Stimulated activated effector memory CD8-positive, alpha-beta T cell treated with anti-CD3 and anti-CD28 coated beads, Interleukin-12 subunit alpha, Interleukin-12 subunit beta, amount 100 ng/mL, for 72 hours (primary cell): ENCODE results near the gene HTR1E.
"Not testable (repeated sequence)": the region's sequence is repeated elsewhere in the genome, so short reads cannot be mapped to it uniquely, and the experiment has no call there.

Experiments
- ATAC-seq: fragments of 150-1000 bp; cut with Tn5 transposase; 2 replicates; pipeline ENCODE4 v1.10.0; 2021
- DNase-seq, 2 donors: peaks; one replicate each; pipeline ENCODE4 v3.0.0; 2021 to 2022; ENCODE audit warnings: low spot score in 2 of 2
- H3K27ac Mint-ChIP-seq: one replicate; pipeline ENCODE4 v1.8.0; 2022; ENCODE audit warnings: mild to moderate bottlenecking, mixed read lengths
- H3K36me3 Mint-ChIP-seq: one replicate; pipeline ENCODE4 v1.8.0; 2022; ENCODE audit warnings: mild to moderate bottlenecking, mixed read lengths
- H3K4me1 Mint-ChIP-seq: one replicate; pipeline ENCODE4 v1.8.0; 2022; ENCODE audit warnings: mixed read lengths
- H3K4me3 Mint-ChIP-seq: one replicate; pipeline ENCODE4 v1.8.0; 2022; ENCODE audit warnings: mild to moderate bottlenecking, mixed read lengths
- H3K9me3 Mint-ChIP-seq: one replicate; pipeline ENCODE4 v1.8.0; 2022; ENCODE audit warnings: mixed read lengths

Gene HTR1E

GRCh38 chr6:86959656-86960055, 22.3 kb downstream of the HTR1E start:
- Mint-ChIP-seq H3K36me3 (no peaks in the 10 kb centered on the region), H3K4me1 (no peaks in the 10 kb centered on the region), H3K27ac (no peak overlapping the region), H3K9me3 (peaks cover 3% of the 10 kb centered on the region), H3K4me3 (no peak overlapping the region)
- DNase-seq (no peak), ATAC-seq (no peak)

DNA sequence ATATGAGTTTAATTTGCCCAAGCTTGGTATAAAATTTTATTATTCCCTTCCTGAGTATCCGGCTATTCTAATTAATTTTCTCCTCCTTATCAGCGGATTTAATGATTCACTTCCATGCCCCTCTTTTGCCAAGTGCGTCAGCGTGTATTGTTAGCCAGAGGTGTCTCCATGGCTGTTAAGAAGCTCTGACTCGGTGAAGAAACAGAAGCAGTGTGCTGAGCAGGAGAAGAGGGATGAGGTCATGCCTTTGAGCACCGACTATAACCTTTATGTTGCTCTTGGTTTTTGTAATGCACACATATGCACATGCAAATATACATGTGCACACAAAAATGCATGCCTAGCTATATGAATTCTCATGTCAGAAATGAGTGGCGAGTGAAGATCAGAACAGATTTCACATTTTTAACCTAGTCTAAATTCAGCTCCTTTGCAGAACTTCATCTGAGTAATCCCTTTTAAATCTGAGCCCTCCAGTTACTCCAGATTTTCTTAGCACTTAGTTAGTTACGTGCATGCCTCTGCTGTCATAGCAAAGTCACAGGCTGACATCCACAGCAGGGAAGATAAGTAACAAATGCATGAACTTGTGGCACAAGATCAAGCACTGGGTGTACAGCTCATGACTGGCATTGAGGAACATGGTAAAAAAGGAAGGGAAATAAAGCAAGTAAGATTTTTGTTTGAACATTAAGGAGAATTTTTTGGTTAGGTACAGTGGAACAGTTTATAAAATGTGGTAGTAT, 24.3 kb downstream of the HTR1E start:
- H3K36me3 Mint-ChIP-seq = no peaks in the 10 kb centered on the region
- no peak overlapping the region for H3K4me3 Mint-ChIP-seq
- peaks cover 3% of the 10 kb centered on the region for H3K9me3 Mint-ChIP-seq
- DNase-seq (no peak), ATAC-seq (no peak)
- no peaks in the 10 kb centered on the region for H3K4me1 Mint-ChIP-seq
- H3K27ac Mint-ChIP-seq = no peak overlapping the region

GRCh38 chr6:86963352-86963751, 26.0 kb downstream of the HTR1E start:
- no peaks in the 10 kb centered on the region for H3K36me3 Mint-ChIP-seq
- peaks cover 1% of the 10 kb centered on the region for H3K9me3 Mint-ChIP-seq
- H3K4me3 Mint-ChIP-seq = no peak overlapping the region
- no peak for DNase-seq
- H3K27ac Mint-ChIP-seq = no peak overlapping the region
- no peaks in the 10 kb centered on the region for H3K4me1 Mint-ChIP-seq
- no peak for ATAC-seq

- no peaks in the 10 kb centered on the region for H3K36me3 Mint-ChIP-seq
- H3K9me3 Mint-ChIP-seq = no peaks in the 10 kb centered on the region
- no peak overlapping the region for H3K27ac Mint-ChIP-seq
- H3K4me1 Mint-ChIP-seq = no peaks in the 10 kb centered on the region
- no peak overlapping the region for H3K4me3 Mint-ChIP-seq
- DNase-seq = no peak
- ATAC-seq = no peak
Observed at GRCh38 chr6:86964029-86964579, 26.8 kb downstream of the HTR1E start.

DNA sequence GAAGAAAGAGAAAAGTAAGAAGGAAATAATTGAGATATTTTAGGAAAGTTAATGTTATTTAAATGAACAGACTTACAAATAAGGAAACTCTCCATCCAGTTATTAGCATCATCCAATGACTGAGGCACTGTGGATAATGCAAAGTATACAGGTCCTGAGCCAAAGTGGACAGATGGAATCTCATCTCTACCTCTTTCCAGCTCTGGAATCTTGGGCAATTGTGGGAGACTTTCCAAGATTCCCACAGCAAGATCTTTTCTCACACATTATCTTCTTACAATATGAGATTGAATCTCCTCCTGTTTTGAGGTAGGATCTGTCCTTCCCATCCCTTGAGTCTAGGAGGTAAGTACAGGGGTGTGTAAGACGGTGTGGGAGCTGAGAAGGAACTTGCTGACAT, 28.9 kb downstream of the HTR1E start:
- H3K4me1 Mint-ChIP-seq = no peaks in the 10 kb centered on the region
- no peaks in the 10 kb centered on the region for H3K9me3 Mint-ChIP-seq
- H3K36me3 Mint-ChIP-seq = no peaks in the 10 kb centered on the region
- no peak overlapping the region for H3K4me3 Mint-ChIP-seq
- DNase-seq (no peak), ATAC-seq (no peak)
- no peak overlapping the region for H3K27ac Mint-ChIP-seq

- Mint-ChIP-seq H3K4me1 (no peaks in the 10 kb centered on the region), H3K4me3 (no peak overlapping the region), H3K27ac (no peak overlapping the region), H3K36me3 (no peaks in the 10 kb centered on the region), H3K9me3 (no peaks in the 10 kb centered on the region)
- no peak for ATAC-seq
- no peak for DNase-seq
Observed at GRCh38 chr6:86969573-86969972, 32.2 kb downstream of the HTR1E start.

DNA sequence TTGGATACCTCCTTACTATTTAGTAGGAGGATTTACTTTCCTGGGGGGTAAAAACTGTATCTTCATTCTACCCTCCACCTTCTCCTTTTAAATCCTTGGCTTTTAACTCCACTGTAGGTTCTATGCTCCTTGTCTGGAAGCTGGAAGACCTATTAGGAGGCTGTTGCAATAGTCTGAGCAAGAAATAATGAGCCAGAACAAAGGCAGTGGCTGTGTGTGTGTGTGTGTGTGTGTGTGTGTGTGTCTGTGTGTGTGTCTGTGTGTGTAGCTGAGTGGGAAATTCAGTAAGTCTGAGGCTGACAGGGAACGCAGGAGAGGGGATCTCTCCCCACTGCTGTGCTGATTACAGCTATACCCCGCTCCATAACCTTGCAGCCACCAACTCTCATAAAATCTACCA, 35.8 kb downstream of the HTR1E start:
- Mint-ChIP-seq H3K27ac (no peak overlapping the region), H3K4me1 (no peaks in the 10 kb centered on the region), H3K36me3 (no peaks in the 10 kb centered on the region), H3K9me3 (no peaks in the 10 kb centered on the region), H3K4me3 (no peak overlapping the region)
- DNase-seq (no peak), ATAC-seq (no peak)

- Mint-ChIP-seq H3K4me3 (no peak overlapping the region), H3K9me3 (no peaks in the 10 kb centered on the region), H3K27ac (no peak overlapping the region), H3K4me1 (no peaks in the 10 kb centered on the region), H3K36me3 (no peaks in the 10 kb centered on the region)
- ATAC-seq = no peak
- no peak for DNase-seq
Observed at GRCh38 chr6:86978251-86978650, 40.9 kb downstream of the HTR1E start.

GRCh38 chr6:87001494-87001893, 64.2 kb downstream of the HTR1E start:
- H3K27ac Mint-ChIP-seq = no peak overlapping the region
- ATAC-seq (no peak), DNase-seq (no peak)
- H3K4me3 Mint-ChIP-seq = no peak overlapping the region
- H3K4me1 Mint-ChIP-seq = no peaks in the 10 kb centered on the region
- peaks cover 14% of the 10 kb centered on the region for H3K9me3 Mint-ChIP-seq
- H3K36me3 Mint-ChIP-seq = no peaks in the 10 kb centered on the region

DNA sequence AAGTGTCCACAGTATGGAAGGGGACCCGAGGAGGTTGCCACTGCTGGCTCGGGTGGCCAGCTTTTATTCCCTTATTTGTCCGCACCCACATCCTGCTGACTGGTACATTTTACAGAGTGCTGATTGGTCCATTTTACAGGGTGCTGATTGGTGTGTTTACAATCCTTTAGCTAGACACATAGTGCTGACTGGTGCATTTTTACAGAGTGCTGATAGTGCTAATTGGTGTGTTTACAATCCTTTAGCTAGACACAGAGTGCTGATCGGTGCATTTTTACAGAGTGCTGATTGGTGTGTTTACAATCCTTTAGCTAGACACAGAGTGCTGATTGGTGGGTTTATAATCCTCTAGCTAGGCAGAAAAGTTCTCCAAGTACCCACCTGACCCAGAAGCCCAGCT, 65.1 kb downstream of the HTR1E start:
- not testable (repeated sequence) for DNase-seq, H3K4me1 Mint-ChIP-seq, H3K4me3 Mint-ChIP-seq, H3K27ac Mint-ChIP-seq, ATAC-seq, H3K36me3 Mint-ChIP-seq
- H3K9me3 Mint-ChIP-seq = peaks cover 14% of the 10 kb centered on the region

DNA sequence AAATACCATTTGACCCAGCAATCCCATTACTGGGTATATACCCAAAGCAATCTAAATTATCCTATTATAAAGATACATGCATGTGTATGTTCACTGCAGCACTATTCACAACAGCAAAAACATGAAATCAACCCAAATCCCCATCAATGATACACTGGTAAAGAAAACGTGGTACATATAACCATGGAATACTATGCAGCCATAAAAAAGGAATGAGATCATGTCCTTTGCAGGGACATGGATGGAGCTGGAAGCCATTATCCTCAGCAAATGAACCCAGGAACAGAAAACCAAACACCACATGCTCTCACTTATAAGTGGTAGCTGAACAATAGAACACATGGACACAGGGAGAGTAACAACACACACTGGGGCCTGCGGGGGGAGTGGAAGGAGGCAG, 69.2 kb downstream of the HTR1E start:
- H3K9me3 Mint-ChIP-seq, H3K4me1 Mint-ChIP-seq, H3K4me3 Mint-ChIP-seq, H3K36me3 Mint-ChIP-seq, DNase-seq, H3K27ac Mint-ChIP-seq, ATAC-seq: not testable (repeated sequence)

GRCh38 chr6:87009581-87009980, 72.3 kb downstream of the HTR1E start:
- not testable (repeated sequence) for H3K27ac Mint-ChIP-seq, ATAC-seq, H3K4me1 Mint-ChIP-seq, DNase-seq, H3K36me3 Mint-ChIP-seq, H3K9me3 Mint-ChIP-seq, H3K4me3 Mint-ChIP-seq

DNA sequence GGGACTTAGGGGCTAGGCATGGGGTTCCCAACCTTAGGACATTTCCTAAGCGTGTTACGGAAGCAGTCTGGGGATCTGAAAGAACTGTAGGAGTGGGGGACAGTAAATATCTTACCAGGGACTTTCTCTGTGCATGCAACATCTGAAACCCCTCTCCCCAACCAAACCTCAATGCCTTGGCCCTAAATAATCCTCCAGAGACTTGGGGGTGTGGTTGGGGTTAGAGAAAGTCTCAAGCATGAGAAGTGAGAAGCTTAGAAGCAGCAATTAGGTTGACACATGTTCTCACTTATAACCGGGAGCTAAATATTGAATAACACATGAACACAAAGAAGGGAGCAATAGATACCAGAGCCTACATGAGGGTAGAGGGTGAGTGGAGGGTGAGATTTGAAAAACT, 74.7 kb downstream of the HTR1E start:
- no peak overlapping the region for H3K4me3 Mint-ChIP-seq
- H3K27ac Mint-ChIP-seq = no peak overlapping the region
- no peak for ATAC-seq
- H3K9me3 Mint-ChIP-seq = no peaks in the 10 kb centered on the region
- no peaks in the 10 kb centered on the region for H3K36me3 Mint-ChIP-seq
- H3K4me1 Mint-ChIP-seq = no peaks in the 10 kb centered on the region
- DNase-seq = no peak

- Mint-ChIP-seq H3K27ac (no peak overlapping the region), H3K4me3 (no peak overlapping the region), H3K9me3 (no peaks in the 10 kb centered on the region), H3K4me1 (no peaks in the 10 kb centered on the region), H3K36me3 (no peaks in the 10 kb centered on the region)
- no peak for DNase-seq
- no peak for ATAC-seq
Observed at GRCh38 chr6:87012743-87013142, 75.4 kb downstream of the HTR1E start.

DNA sequence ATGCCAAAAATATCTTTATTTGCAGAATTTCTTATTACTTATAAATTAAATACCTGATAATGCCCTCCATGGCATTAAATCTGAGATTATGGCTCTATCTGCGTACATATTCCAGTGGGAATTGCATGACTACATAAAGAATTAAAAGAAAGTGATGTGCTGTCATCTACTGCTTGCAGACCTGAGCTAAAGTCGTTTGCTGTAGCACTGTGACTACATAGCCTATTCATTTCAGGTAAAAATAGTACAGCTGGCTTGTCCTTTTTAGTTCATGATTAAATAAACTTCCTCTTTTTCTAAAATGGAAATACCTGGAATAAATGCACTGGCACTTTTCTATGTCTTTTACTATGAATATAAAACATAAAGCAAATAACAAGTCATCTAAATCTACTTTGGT, 79.4 kb downstream of the HTR1E start:
- Mint-ChIP-seq H3K4me3 (no peak overlapping the region), H3K36me3 (no peaks in the 10 kb centered on the region), H3K27ac (no peak overlapping the region), H3K4me1 (no peaks in the 10 kb centered on the region), H3K9me3 (no peaks in the 10 kb centered on the region)
- ATAC-seq (no peak), DNase-seq (no peak)

- no peak overlapping the region for H3K27ac Mint-ChIP-seq
- no peak overlapping the region for H3K4me3 Mint-ChIP-seq
- H3K36me3 Mint-ChIP-seq = no peaks in the 10 kb centered on the region
- DNase-seq = no peak
- no peaks in the 10 kb centered on the region for H3K4me1 Mint-ChIP-seq
- ATAC-seq = no peak
- no peaks in the 10 kb centered on the region for H3K9me3 Mint-ChIP-seq
Observed at GRCh38 chr6:87027021-87027420, 89.7 kb downstream of the HTR1E start.
